Activated T-cell treated with anti-CD3 and anti-CD28 coated beads, Interleukin-2, amount 50 U/mL, for 72 hours (primary cell): Measurements from ENCODE around the gene ATG7. TPM values are rescaled to one million over a fixed set of nuclear protein-coding genes. Genes with fewer than 3 reads are reported as not detected.

Experiments
- ATAC-seq, 2 donors: fragments of 150-1000 bp; cut with Tn5 transposase; replicated peaks in 1 of 2; 2 replicates each; pipeline ENCODE4 v1.10.0; 2021; ENCODE audit warnings: moderate library complexity in 2 of 2, mild to moderate bottlenecking in 1 of 2
- DNase-seq, 2 donors: peaks; one replicate each; pipeline ENCODE4 v3.0.0; 2021 to 2022; ENCODE audit warnings: mixed read lengths in 1 of 2
- H3K27ac Mint-ChIP-seq: one replicate; pipeline ENCODE4 v1.8.0; 2022; ENCODE audit warnings: mild to moderate bottlenecking, moderate library complexity, mixed read lengths
- H3K27me3 Mint-ChIP-seq: one replicate; pipeline ENCODE4 v1.8.0; 2022; ENCODE audit warnings: low read depth, mixed read lengths
- H3K36me3 Mint-ChIP-seq, 2 donors: one replicate each; pipeline ENCODE4 v1.8.0; 2022; ENCODE audit warnings: mixed read lengths in 2 of 2, mild to moderate bottlenecking in 1 of 2; ENCODE audit not compliant: insufficient read depth in 2 of 2
- H3K4me1 Mint-ChIP-seq: one replicate; pipeline ENCODE4 v1.8.0; 2022; ENCODE audit warnings: low read depth, mixed read lengths
- H3K4me3 Mint-ChIP-seq, 2 donors: one replicate each; pipeline ENCODE4 v1.8.0; 2022; ENCODE audit warnings: mild to moderate bottlenecking in 2 of 2, mixed read lengths in 2 of 2, moderate library complexity in 2 of 2
- H3K9me3 Mint-ChIP-seq, 2 donors: one replicate each; pipeline ENCODE4 v1.8.0; 2022; ENCODE audit warnings: mixed read lengths in 2 of 2
- total RNA-seq, 2 donors: library from RNA; stranded (reverse); gene quantifications; one replicate each; pipeline ENCODE4 v1.2.3, GENCODE V29; 2022

The ATG7 gene
- total RNA-seq, 2 donors from 2014 or later = 29.7 to 38.2 TPM

DNA sequence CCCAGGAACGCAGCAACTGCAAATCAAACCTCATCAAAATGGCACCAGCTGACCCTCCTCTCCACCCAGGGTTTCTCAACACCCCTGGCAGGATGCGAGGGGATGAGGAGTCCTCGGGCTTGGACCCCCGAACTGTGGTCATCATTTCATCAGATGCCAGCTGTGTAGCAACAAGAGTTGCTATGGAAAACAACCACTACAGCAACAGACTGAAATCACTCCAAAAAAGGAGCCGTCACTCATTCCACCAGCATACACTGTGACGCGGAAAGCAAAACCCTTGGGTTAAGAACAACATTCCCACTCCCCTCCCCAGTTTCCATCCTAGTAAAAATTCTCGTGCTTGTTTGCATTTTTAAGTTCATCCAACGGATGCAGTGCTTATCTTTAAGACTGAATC lies 331.4 kb downstream of the ATG7 start:
- peaks cover 2 to 11% of the 10 kb centered on the region in 2 donors for H3K36me3 Mint-ChIP-seq
- ATAC-seq = no peak
- no peak overlapping the region for H3K4me3 Mint-ChIP-seq
- peaks cover 45% of the 10 kb centered on the region for H3K4me1 Mint-ChIP-seq
- H3K27ac Mint-ChIP-seq = no peak overlapping the region
- H3K9me3 Mint-ChIP-seq = no peaks in the 10 kb centered on the region
- H3K27me3 Mint-ChIP-seq = no peaks in the 10 kb centered on the region
- DNase-seq = no peak

DNA sequence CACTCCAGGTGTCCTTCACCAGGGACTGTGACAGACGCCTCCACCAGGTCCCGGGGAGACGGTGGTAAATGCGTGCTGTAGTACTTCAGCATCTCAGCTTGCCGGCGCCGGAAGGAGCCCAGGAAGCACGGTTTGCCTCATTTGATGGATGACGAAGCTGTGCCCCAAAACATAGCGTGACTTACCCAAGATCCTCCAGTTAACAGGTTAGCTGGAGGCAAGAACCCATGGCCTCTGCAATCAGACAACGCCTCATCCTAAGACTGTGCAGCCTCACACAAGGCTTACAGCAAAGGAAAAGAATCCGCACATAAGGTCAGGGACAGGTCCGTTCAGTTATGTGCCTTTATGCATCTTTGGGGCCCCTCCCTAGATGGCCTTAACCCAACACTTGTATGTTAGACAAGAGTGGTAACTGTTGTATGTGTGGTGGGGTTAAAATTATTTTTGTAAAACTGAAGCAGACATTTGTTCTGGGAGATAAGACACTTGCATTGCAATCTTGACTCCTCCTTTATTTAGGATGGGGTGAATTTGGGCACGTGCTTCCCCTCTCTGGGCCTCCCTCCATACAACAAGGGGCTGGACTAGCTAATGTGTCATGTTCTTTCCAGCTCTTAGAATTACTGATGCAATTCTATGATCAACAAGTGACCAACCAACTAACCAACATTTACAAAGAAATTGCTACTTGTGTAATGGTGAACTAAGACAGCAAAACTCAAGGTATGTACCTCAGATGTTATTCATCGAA lies 332.1 kb downstream of the ATG7 start:
- DNase-seq (no peak), ATAC-seq (no peak)
- H3K36me3 Mint-ChIP-seq = peaks cover 2 to 7% of the 10 kb centered on the region in 2 donors
- no peak overlapping the region for H3K27ac Mint-ChIP-seq
- H3K9me3 Mint-ChIP-seq = no peaks in the 10 kb centered on the region
- no peaks in the 10 kb centered on the region for H3K27me3 Mint-ChIP-seq
- no peak overlapping the region for H3K4me3 Mint-ChIP-seq
- H3K4me1 Mint-ChIP-seq = peaks cover 45% of the 10 kb centered on the region

GRCh38 chr3:11605398-11605797 lies 333.2 kb downstream of the ATG7 start:
- ATAC-seq (no peak), DNase-seq (no peak)
- peaks cover 2 to 3% of the 10 kb centered on the region in 2 donors for H3K36me3 Mint-ChIP-seq
- no peaks in the 10 kb centered on the region for H3K9me3 Mint-ChIP-seq
- H3K27me3 Mint-ChIP-seq = no peaks in the 10 kb centered on the region
- peaks cover 47% of the 10 kb centered on the region for H3K4me1 Mint-ChIP-seq
- no peak overlapping the region for H3K27ac Mint-ChIP-seq
- H3K4me3 Mint-ChIP-seq = no peak overlapping the region

- H3K9me3 Mint-ChIP-seq = no peaks in the 10 kb centered on the region
- no peak overlapping the region for H3K27ac Mint-ChIP-seq
- ATAC-seq (no peak), DNase-seq (no peak)
- no peak overlapping the region for H3K4me3 Mint-ChIP-seq
- H3K36me3 Mint-ChIP-seq = peaks cover 0 to 2% of the 10 kb centered on the region in 2 donors
- peaks cover 56% of the 10 kb centered on the region for H3K4me1 Mint-ChIP-seq
- no peaks in the 10 kb centered on the region for H3K27me3 Mint-ChIP-seq
Measured at GRCh38 chr3:11606090-11606784, 334.0 kb downstream of the ATG7 start.

DNA sequence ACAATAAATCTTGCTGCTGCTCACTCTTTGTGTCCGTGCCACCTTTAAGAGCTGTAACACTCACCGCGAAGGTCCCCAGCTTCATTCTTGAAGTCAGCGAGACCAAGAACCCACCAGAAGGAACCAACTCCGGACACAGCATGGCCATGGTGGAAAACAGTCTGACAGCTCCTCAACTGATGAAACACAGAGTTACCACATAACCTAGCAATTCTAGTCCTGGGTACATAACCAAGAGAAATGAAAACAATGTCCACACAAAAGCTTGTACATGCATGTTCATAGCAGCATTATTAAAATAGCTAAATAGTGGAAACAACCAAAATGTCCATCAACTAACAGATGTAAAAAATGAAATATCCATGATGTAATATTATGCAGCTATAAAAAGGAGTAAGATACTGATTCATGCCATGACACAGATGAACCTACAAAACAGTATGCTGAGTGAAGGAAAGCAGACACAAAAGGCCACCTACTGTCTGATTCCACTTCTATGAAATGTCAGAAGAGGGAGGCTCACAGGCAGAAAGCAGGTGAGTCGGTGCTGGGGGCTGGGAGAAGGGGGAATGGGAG lies 334.8 kb downstream of the ATG7 start:
- H3K36me3 Mint-ChIP-seq = peaks cover 0 to 2% of the 10 kb centered on the region in 2 donors
- H3K9me3 Mint-ChIP-seq = no peaks in the 10 kb centered on the region
- no peak overlapping the region for H3K4me3 Mint-ChIP-seq
- no peak for ATAC-seq
- no peak overlapping the region for H3K27ac Mint-ChIP-seq
- peaks cover 50% of the 10 kb centered on the region for H3K4me1 Mint-ChIP-seq
- no peaks in the 10 kb centered on the region for H3K27me3 Mint-ChIP-seq
- no peak for DNase-seq

Other genes with a start within 250 kb of the ATG7 start
- 1 to 10 TPM; 4.6 TPM for gene HRH1, start 117.9 kb upstream of the ATG7 start, total RNA-seq